ENCODE data around the gene DHODH. TPM values are rescaled to one million over a fixed set of nuclear protein-coding genes. Genes with fewer than 3 reads are reported as not detected.

The DHODH gene
- total and polyA plus RNA-seq, 2 of the 13 experiments (the other 11 are each of a cell fraction or from before 2014, with no cell fraction given) = 10.7 to 16.4 TPM

GRCh38 chr16:72072514-72073342 is 64.2 kb downstream of the DHODH start (continued):
- TF ChIP-seq HMGXB3 (CRISPR knock-in tag; IDR thresholded peaks at IDR 0.05; ENCODE audit: borderline replicate concordance) = peak; percentile 98
- TF ChIP-seq MBD4 (IDR thresholded peaks at IDR 0.05; ENCODE audit: borderline replicate concordance, low read length) = no peak
- TF ChIP-seq ZNF83 (CRISPR knock-in tag; IDR thresholded peaks at IDR 0.05; ENCODE audit: borderline replicate concordance) = no peak
- TF ChIP-seq ATAD3A (CRISPR knock-in tag; IDR thresholded peaks at IDR 0.05) = no peak
- TF ChIP-seq ZFY (CRISPR knock-in tag; IDR thresholded peaks at IDR 0.05) = peak; percentile 30; the same call in 1 of the 2 replicates
- TF ChIP-seq STAT5B (CRISPR knock-in tag; IDR thresholded peaks at IDR 0.05) = no peak
- no peak for TF ChIP-seq CENPX (CRISPR knock-in tag; IDR thresholded peaks at IDR 0.05)
- peak; percentile 74; the same call in 1 of the 2 replicates for TF ChIP-seq TGIF2 (CRISPR knock-in tag; IDR thresholded peaks at IDR 0.05)
- TF ChIP-seq PBX3 (CRISPR knock-in tag; IDR thresholded peaks at IDR 0.05; ENCODE audit: borderline replicate concordance) = no peak
- TF ChIP-seq TMF1 (CRISPR knock-in tag; IDR thresholded peaks at IDR 0.05; ENCODE audit: low read depth) = no peak
- peak; percentile 98 for TF ChIP-seq FOXM1 (CRISPR knock-in tag; IDR thresholded peaks at IDR 0.05)
- TF ChIP-seq SSRP1 (CRISPR knock-in tag; IDR thresholded peaks at IDR 0.05) = 0 out of 2 replicates have a peak, but pooled peaks have one; percentile 70
- no peak; the same call in 1 of the 2 replicates for TF ChIP-seq MIXL1 (CRISPR knock-in tag; IDR thresholded peaks at IDR 0.05)
- TF ChIP-seq ZNF432 (CRISPR knock-in tag; IDR thresholded peaks at IDR 0.05; ENCODE audit: borderline replicate concordance) = no peak
- no peak for TF ChIP-seq ZNF343 (CRISPR knock-in tag; IDR thresholded peaks at IDR 0.05)
- no peak for TF ChIP-seq MAFG (CRISPR knock-in tag; IDR thresholded peaks at IDR 0.05)
- peak; percentile 84 for TF ChIP-seq ZNF574 (CRISPR knock-in tag; IDR thresholded peaks at IDR 0.05)
- no peak for TF ChIP-seq ZNF660 (CRISPR knock-in tag; IDR thresholded peaks at IDR 0.05; ENCODE audit: borderline replicate concordance, low read depth)
- TF ChIP-seq ZBTB44 (CRISPR knock-in tag; IDR thresholded peaks at IDR 0.05) = peak; percentile 24; the same call in 1 of the 2 replicates
